ENCODE measurements around the gene KCMF1. TPM values are rescaled to one million over a fixed set of nuclear protein-coding genes. Genes with fewer than 3 reads are reported as not detected.
A peak's percentile ranks its signal among the peaks of the same experiment; 100 is the strongest.

The KCMF1 gene
- total and polyA plus RNA-seq, 10 of the 15 experiments (the other 5 are each of a cell fraction or from before 2014, with no cell fraction given), result 8.4 to 124 (median 43.0) TPM

DNA sequence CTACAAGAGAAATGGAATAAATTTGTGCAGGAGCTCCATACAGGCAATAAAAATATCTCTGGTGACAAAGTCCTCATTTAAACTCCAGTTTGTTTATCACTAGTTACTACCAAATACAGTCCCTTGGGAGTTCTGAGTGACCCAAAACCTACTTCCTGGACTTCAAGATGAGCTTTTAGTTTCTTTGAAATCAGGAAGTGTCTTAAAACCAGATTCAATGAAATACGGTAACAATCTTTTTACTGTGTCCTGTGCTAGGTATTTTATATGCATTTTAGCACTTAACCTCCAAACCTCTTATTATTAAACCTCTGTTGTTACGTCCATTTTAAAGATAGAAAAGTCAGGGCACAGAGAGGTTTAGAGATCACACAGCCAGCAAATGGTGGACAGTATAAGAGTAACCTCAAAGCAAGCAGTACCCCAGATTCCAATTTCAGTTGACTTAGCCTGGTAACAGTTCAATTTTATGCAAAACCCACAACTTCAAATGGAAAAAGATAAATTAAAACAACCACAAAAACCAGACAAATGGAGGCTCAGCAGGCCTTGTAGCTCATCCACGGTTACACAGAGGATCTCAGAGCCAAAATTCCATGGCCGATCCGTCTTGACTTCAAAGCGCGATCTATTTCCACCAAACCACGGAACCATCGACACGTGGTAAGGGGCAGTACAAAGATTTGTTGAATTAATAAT is 1.3 kb upstream of the KCMF1 start (continued):
- TF ChIP-seq SUPT20H (IDR thresholded peaks at IDR 0.05; ENCODE audit: borderline replicate concordance, control insufficient read depth, low read depth, low read length) (no peak), POU2F2 (IDR thresholded peaks at IDR 0.05; ENCODE audit: borderline replicate concordance, low read depth, low read length) (no peak), MEF2B (IDR thresholded peaks at IDR 0.05; ENCODE audit: partially characterized antibody, poor library complexity, severe bottlenecking) (peak; percentile 95), IKZF2 (IDR thresholded peaks at IDR 0.05) (no peak), PML (IDR thresholded peaks at IDR 0.05; ENCODE audit: low read length) (0 out of 2 replicates have a peak, but pooled peaks have one; percentile 24), ZBTB4 (CRISPR knock-in tag; IDR thresholded peaks at IDR 0.05) (no peak), SP1 (IDR thresholded peaks at IDR 0.05; ENCODE audit: low read depth, low read length) (no peak), NKRF (conservative IDR thresholded peaks at IDR 0.05) (peak; percentile 21; the same call in 1 of the 2 replicates), ZNF24 (IDR thresholded peaks at IDR 0.05) (no peak), SRF (IDR thresholded peaks at IDR 0.05; ENCODE audit: low read depth in 2 of 2, low read length in 2 of 2) (no peak), MTA3 (IDR thresholded peaks at IDR 0.05; ENCODE audit: borderline replicate concordance, low read length) (peak; percentile 86; the same call in 1 of the 2 replicates), TCF7 (IDR thresholded peaks at IDR 0.05; ENCODE audit: borderline replicate concordance) (0 out of 2 replicates have a peak, but pooled peaks have one; percentile 45), RUNX3 (IDR thresholded peaks at IDR 0.05; ENCODE audit: low read length) (peak; percentile 45), ZNF217 (IDR thresholded peaks at IDR 0.05) (peak; percentile 53), ZBED1 (IDR thresholded peaks at IDR 0.05; ENCODE audit: borderline replicate concordance) (peak; percentile 73; the same call in 1 of the 2 replicates), FOS (IDR thresholded peaks at IDR 0.05; ENCODE audit: borderline replicate concordance, extremely low read depth, insufficient read length) (no peak), CHD1 (IDR thresholded peaks at IDR 0.05; ENCODE audit: low read depth, low read length) (peak; percentile 7; the same call in 1 of the 2 replicates), MTA2 (IDR thresholded peaks at IDR 0.05; ENCODE audit: low read depth) (no peak), JUNB (IDR thresholded peaks at IDR 0.05) (no peak), HDAC2 (IDR thresholded peaks at IDR 0.05) (no peak)
- TF ChIP-seq, protein P1, sequence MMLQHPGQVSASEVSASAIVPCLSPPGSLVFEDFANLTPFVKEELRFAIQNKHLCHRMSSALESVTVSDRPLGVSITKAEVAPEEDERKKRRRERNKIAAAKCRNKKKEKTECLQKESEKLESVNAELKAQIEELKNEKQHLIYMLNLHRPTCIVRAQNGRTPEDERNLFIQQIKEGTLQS (IDR thresholded peaks at IDR 0.05; ENCODE audit: borderline replicate concordance, extremely low read depth, low read depth, low read length), result no peak
- TF ChIP-seq, protein P2, sequence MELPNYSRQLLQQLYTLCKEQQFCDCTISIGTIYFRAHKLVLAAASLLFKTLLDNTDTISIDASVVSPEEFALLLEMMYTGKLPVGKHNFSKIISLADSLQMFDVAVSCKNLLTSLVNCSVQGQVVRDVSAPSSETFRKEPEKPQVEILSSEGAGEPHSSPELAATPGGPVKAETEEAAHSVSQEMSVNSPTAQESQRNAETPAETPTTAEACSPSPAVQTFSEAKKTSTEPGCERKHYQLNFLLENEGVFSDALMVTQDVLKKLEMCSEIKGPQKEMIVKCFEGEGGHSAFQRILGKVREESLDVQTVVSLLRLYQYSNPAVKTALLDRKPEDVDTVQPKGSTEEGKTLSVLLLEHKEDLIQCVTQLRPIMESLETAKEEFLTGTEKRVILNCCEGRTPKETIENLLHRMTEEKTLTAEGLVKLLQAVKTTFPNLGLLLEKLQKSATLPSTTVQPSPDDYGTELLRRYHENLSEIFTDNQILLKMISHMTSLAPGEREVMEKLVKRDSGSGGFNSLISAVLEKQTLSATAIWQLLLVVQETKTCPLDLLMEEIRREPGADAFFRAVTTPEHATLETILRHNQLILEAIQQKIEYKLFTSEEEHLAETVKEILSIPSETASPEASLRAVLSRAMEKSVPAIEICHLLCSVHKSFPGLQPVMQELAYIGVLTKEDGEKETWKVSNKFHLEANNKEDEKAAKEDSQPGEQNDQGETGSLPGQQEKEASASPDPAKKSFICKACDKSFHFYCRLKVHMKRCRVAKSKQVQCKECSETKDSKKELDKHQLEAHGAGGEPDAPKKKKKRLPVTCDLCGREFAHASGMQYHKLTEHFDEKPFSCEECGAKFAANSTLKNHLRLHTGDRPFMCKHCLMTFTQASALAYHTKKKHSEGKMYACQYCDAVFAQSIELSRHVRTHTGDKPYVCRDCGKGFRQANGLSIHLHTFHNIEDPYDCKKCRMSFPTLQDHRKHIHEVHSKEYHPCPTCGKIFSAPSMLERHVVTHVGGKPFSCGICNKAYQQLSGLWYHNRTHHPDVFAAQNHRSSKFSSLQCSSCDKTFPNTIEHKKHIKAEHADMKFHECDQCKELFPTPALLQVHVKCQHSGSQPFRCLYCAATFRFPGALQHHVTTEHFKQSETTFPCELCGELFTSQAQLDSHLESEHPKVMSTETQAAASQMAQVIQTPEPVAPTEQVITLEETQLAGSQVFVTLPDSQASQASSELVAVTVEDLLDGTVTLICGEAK (IDR thresholded peaks at IDR 0.05; ENCODE audit: borderline replicate concordance), result 0 out of 2 replicates have a peak, but pooled peaks have one; percentile 5
